Midbrain (tissue), 1 donor: ENCODE data around the gene MACROD1.

Experiments
- DNase-seq: peaks from one replicate; lab custom pipeline; 2025; lab: John Stamatoyannopoulos, UW

Gene MACROD1

GRCh38 chr11:64011371-64011770, 154.5 kb downstream of the MACROD1 start:
- DNase-seq, result no peak

DNA sequence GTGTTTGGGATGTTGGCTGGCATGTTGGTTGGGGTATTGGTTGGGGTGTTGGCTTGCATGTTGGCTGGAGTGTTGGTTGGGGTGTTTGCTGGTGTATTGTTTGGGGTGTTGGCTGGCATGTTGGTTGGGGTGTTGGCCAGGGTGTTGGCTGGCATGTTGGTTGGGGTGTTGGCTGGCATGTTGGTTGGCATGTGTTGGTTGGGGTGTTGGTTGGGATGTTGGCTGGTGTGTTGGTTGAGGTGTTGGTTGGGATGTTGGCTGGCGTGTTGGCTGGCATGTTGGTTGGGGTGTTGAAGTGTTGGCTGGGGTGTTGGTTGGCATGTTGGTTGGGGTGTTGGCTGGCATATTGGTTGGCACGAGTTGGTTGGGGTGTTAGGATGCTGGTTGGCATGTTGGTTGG, 155.1 kb downstream of the MACROD1 start:
- DNase-seq, result no peak

DNA sequence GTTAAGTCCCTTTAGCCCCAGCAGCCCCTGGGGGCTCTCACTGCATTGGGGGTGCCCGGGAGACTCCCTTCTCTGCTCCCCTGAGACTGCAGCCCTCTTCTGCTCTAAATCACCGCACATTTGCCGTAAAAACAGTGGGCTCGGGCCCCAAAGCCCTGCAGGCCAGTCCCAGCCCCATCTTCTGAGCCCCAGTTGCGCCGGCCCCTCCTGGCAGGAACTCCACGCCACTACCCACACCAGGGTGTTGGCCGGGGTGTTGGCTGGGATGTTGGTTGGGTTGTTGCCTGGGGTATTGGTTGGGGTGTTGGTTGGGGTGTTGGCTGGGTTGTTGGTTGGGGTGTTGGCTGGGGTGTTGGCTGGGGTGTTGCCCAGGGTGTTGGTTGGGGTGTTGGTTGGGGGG, 156.2 kb downstream of the MACROD1 start:
- DNase-seq, result no peak

GRCh38 chr11:64008914-64009633, 156.8 kb downstream of the MACROD1 start:
- DNase-seq, result no peak

- no peak for DNase-seq
Measured at GRCh38 chr11:64008283-64008913, 157.5 kb downstream of the MACROD1 start.

DNA sequence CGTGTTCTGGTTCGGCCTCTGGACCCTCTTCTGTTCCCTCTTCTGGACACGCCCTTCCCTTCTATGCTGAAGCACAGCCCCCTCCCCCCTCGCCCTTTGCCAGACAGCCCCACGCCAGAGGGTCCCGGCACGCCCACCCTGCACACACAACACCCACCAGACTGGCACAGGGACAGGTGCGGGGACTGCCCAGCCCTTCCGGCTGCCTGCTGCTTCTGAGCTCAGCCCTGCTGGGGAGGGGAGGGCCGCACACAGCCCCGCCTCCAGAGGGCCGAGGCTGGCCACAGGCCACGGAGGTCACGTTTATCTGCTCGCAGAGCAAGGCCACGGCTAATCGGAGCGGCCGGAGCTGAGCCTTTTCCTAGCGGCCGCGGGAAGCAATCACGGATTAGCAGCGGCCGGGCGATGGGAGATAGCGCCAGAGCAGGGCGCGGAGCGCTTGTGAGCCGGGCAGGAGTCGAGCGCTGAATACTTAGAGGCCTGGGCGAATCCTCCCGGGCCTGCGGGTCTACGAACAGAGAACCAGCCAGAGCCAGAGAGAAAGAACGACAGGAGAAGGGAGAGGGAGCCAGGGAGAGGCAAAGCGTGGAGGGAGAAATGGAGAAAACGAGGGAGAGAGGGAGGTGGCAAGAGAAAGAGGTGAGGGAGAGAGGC, 158.2 kb downstream of the MACROD1 start:
- DNase-seq, result peak; percentile 43

DNA sequence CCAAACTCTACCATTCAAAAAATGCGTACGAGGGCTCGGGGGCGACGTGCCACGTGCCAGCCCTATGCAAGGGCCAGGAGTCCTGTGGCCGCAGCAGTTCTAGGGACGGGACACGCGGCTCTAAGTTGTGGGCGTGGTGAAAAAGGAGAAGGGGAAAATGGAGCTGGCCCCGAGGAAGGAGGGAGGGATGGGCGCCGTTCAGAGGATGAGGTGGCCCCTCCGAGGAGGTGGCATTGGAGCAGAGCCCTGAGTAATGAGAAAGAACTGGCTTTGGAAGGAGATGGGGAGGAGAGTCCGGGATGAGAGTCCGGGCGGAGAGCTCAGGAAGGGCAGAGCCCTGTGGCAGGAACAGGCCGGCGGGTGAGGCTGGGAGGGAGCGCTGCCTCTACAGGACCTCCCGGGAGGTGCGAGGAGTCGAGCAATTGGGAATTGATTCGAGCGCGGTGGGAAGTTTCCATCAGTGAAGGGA, 158.7 kb downstream of the MACROD1 start:
- DNase-seq, result no peak

DNA sequence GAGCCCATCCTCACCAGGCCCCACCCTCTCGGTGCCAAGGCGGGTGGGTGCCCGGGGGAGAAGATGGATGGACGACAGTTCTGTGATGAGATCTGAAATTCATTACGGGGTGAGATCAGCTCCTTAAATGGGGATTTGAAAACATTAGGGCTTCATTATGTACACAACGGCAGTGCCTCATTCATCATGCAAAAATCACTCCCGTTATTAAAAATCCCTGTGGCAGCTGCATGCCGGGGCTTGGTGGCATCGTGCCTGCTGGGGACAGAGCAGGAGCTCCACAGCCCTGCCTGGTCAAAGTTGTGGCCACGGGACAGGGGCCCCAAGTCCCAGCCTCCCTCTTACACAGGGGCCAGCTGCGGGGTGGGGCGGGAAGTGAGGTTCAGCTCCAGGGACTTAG, 159.5 kb downstream of the MACROD1 start:
- no peak for DNase-seq

DNA sequence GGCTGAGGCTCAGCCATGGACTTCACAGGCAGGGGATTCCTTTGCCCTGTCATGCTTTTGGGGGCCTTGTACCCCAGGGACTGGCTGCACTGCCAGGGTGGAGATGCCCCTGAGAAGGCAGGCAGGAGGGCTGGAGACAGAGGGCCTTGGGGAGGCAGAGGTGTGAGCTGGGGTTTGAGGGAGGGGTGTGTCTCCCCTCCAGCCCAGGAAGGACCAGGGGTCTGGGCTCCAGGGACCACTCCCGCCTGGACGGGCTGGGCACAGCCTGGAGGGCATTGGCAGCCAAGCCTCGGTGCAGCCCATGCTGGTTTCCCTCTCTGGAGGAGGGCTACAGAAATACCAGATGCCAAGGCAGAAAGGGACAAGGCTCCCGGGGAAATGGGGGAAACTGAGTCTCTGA, 160.2 kb downstream of the MACROD1 start:
- DNase-seq, result no peak

GRCh38 chr11:64004590-64004984, 161.3 kb downstream of the MACROD1 start:
- DNase-seq, result no peak

DNA sequence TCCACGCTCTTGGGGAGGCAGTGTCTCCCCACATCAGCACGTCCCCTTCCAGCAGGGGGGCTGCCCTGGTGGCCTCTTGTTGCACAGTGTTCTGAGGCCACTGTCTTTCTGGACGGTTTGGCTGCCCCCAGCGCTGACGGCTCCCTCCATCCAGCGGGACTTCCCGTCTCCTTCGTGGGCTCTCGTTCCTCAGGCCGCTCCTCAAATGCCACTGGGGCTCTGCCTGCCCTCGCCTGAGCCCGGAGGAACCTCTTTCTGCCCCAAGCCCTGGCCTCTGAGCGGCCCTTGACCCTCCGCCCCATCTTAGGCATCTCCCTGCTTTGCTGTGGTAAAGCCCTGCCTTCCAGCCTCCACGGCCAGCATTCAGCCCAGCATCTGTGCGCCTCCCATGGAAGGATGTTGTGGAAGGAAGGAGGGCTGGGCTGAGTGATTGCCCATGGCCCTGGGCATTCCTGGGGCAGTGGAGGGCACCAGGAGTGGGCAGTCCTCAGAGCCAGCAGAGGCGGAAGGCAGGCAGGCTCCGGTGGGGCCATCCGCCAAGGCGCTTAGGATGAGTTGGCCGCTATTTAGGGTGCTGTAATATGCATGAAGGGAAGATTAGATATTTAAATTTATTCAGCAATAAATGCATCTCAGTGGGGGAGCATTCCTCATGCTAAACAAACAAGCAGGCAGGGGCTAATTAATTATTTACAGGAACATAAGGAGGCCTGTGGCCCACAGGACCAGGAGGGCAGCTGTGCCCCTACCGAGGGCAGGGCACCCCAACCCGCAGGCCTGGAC, 161.9 kb downstream of the MACROD1 start:
- no peak for DNase-seq

DNA sequence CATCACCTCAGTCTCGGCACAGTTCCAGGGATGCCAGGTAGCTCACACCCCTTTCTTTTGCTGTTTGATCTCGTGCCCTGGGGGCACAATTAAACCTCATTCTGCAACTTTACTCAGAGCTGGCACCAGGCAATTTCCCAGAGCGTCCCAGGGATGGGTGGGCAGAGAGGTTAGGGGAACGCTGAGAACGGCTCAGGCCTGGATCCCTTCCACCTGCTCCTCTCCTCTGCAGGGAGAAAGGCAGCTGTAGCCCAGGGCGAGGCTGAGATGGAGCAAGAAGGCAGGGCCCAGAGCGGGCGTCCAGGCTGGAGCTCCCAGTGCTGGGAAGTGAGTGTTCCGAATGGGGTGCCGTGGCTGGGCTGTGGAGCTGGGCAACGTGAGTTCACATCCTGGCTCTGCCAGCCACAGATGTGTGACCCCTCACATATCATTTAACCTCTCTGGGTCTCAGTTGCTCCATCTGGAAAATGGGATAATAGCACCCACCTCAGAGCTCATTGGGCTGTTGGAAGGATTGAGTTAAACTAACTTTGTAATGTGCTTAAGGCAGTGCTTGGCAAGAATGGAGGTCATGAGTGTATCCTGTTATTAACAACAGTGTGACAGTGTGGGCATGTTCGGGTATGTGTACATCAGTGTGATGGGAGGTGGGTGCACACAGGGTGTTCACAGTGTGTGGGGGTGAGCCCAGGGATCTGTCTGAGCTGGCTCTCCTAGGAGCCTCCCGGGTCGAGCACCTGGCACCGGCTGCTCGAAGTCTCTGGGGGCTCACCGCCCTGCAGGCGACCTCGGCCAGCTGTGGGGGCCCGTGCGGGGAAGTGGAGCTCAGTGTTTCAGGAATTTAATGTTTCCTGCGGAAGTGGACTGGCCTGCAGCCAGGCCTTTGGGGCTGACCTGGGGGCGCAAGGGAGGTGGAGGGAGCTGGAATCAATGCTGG, 164.2 kb downstream of the MACROD1 start:
- DNase-seq, result no peak

DNA sequence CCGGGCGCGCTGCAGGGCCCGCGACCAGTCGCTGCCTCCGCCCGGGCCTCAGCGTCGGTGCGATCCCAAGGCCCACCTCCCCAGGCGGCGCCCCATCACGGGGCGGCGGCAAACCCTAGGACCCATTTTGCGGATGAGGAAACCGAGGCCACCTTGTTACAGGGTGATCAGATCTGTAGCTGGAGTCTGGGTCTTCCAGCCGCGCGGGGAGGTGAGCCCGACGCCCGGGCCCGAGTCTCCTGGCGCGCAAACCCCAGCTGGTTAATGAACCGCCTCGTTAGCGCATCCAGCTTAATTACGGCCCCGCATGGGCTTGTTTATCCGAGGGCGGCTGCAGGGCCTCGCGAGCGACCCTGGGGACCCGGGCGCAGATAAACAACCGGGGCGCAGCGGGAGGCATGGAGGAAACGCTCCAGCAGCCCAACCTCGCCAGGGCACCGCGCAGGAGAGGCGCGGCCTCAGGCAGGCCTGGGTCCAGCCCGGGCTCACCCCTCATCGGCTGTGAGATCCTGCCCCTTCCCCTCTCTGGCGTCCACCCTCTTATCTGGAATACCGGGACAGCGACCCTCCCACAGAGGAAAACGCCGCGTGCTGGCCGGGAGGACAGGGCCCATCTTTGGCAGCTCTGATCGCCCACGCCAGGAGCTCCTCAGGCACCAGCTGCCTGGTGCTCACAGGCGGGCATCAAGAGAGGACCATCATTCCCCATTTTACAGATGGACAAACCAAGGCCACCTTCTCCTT, 165.0 kb downstream of the MACROD1 start:
- DNase-seq, result no peak

DNA sequence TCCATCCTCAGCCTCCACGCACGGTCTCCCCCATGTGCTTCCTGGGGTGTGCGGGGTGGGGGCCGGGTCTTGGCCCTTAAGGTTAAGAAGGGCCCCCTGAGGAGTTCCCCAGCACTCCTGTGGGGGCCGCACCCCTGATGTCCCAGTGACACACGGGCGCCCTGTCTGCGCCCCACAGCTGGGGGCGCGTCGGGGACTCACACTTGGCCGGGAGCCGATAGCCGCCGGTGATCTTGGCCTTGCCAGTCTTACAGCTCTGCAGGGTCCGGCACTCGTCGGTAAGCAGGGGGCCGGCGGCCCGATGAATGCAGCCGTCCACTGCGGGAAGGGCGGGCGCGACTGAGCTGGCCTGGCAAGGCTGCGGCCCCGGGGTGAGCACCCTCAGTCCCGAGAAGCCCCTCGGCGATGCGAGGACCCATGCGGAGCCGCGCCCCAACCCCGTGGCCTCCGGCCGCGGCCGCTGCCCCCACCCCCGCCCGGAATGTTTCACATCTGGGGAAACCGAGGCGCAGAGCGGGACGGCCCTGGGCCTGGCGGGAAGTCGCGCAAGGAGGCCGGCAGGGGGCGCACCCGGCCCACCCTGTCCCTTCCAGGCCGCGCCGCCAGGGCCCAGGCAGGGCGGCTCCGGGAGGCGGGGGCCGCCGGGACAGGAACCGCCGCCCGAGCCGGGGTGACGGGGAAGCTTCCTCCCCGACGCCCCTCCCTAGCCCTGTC, 165.7 kb downstream of the MACROD1 start:
- peak; percentile 62 for DNase-seq

DNA sequence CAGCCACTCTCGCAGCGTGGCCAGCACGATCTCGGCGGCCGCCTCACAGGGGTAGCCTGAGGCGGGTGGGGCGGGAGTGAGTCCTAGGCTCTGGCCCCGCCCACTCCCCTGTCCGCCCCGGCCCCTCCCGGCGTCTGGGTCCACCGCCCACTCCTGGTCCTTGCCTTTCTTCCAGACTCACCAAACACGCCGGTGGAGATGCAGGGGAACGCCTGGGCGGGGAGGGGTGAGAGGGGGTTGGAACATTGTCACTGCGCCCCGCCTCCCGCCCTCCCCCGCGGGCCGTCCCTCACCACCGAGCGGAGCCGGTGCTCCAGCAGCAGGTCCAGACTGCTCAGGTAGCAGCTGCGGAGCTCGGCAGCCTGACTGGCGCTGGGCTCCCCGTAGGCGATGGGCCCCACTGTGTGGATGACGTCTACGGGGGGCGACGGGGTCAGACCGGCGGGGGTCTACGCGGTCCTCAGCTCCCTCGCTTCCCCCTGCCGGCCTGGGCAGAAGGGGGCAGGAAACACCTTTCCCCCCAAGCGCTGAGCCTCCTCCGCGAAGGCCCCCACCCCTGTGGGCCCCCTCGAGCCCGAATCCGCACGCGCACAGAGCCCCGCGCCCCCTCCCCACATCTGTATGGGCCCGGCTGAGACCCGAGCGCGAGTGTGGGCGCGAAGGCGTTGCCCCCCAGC, 166.4 kb downstream of the MACROD1 start:
- no peak for DNase-seq

GRCh38 chr11:63998558-63999348, 167.2 kb downstream of the MACROD1 start:
- no peak for DNase-seq

GRCh38 chr11:63997801-63998337, 168.0 kb downstream of the MACROD1 start:
- DNase-seq, result no peak

DNA sequence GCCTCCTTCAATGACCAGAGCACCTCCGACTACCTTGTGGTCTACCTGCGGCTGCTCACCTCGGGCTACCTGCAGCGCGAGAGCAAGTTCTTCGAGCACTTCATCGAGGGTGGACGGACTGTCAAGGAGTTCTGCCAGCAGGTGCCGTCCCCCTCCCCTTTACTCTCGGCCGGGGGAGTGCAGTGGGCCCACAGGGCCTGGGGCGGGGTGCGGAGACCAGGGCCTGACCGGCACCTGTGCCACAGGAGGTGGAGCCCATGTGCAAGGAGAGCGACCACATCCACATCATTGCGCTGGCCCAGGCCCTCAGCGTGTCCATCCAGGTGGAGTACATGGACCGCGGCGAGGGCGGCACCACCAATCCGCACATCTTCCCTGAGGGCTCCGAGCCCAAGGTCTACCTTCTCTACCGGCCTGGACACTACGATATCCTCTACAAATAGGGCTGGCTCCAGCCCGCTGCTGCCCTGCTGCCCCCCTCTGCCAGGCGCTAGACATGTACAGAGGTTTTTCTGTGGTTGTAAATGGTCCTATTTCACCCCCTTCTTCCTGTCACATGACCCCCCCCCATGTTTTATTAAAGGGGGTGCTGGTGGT, 168.7 kb downstream of the MACROD1 start:
- no peak for DNase-seq
